ENCODE data around the gene MCF2L. TPM values are rescaled to one million over a fixed set of nuclear protein-coding genes. Genes with fewer than 3 reads are reported as not detected.

MCF2L gene
- total and polyA plus RNA-seq, 9 of the 15 experiments (the other 6 are each of a cell fraction or from before 2014, with no cell fraction given), result 0.05 to 0.25 (median 0.18) TPM; not detected in 5

DNA sequence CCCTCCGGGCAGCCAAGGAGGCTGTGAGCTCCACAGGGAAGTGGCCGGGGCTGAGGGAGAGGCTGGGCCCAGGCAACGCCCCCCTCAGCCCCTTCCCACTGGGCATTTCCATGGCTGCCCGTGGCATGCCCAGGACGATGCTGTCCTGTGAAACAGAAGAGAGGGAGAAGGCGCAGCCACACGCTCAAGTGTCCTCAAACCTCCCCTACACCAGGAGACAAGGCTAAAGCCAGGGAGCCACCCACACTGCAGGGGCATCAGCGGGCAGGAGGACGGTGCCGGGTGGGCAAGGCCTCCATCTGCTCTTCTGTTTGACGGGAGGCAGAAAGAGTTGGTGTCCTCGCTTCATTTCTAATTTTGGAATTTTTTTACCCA is 175.2 kb downstream of the MCF2L start:
- Histone ChIP-seq H4K20me1 (replicated peaks; ENCODE audit: control insufficient read depth, insufficient read depth, low read length) (no peaks in the 10 kb centered on the region), H3K9ac (ENCODE audit: insufficient read depth in 1 of 2, low read depth in 2 of 2, low read length in 2 of 2) (no peak overlapping the region), H3K9me1 (ENCODE audit: control insufficient read depth, insufficient read depth, low read length) (no peaks in the 10 kb centered on the region), H3K36me3 (ENCODE audit: control insufficient read depth, insufficient read depth, low read length) (no peaks in the 10 kb centered on the region), H2AFZ (ENCODE audit: low read depth, low read length) (no peak overlapping the region), H3K4me1 (replicated peaks in 1 of 2; ENCODE audit: control insufficient read depth in 2 of 2, insufficient read depth in 2 of 2, low read length in 2 of 2) (peaks cover under 1 to 19% of the 10 kb centered on the region in 2 experiments; a peak in 3 of 5 replicates), H3K79me2 (ENCODE audit: control insufficient read depth, insufficient read depth, low read length) (no peaks in the 10 kb centered on the region), H3K9me3 (replicated peaks; ENCODE audit: control insufficient read depth, insufficient read depth, low read depth, low read length) (no peaks in the 10 kb centered on the region), H3K27me3 (ENCODE audit: control insufficient read depth in 2 of 2, insufficient read depth in 2 of 2, low read length in 2 of 2) (peaks cover 19 to 40% of the 10 kb centered on the region in 2 experiments; a peak in 4 of 5 replicates), H3K27ac (ENCODE audit: extremely low read depth, low read depth, low read length) (no peak overlapping the region), H3K4me2 (ENCODE audit: insufficient read depth, low read length) (no peak overlapping the region), H3K4me3 (no peak overlapping the region)
- no peak for FAIRE-seq
- DNase-seq (ENCODE audit: extremely low read depth in 1 of 4, low spot score in 3 of 4), result no peak
- intact Hi-C loops (cut with micrococcal nuclease) (no loop called here), in situ Hi-C loops (cut with MboI) (no loop called here)
- ChIA-PET POLR2A (no interaction called here), CTCF (ENCODE audit: low intra/inter-chr PET ratio) (no interaction called here)
- BruUV-seq (replicated peaks), result no TSS peak
- no peak for ATAC-seq
- 2% methylated on average over 11 of the region's 12 CpGs for WGBS (ENCODE audit: insufficient coverage, low coverage, missing lambda C conversion rate)
- no peak for TF ChIP-seq CBFA2T2 (conservative IDR thresholded peaks at IDR 0.05)
- TF ChIP-seq ZNF324 (CRISPR knock-in tag; IDR thresholded peaks at IDR 0.05), result no peak
- TF ChIP-seq RB1 (IDR thresholded peaks at IDR 0.05; ENCODE audit: low read depth), result no peak
- no peak for TF ChIP-seq KAT7 (CRISPR knock-in tag; IDR thresholded peaks at IDR 0.05; ENCODE audit: borderline replicate concordance)
- no peak for TF ChIP-seq C11orf30 (IDR thresholded peaks at IDR 0.05; ENCODE audit: low read depth)
- no peak for TF ChIP-seq ZNF274 (IDR thresholded peaks at IDR 0.05; ENCODE audit: borderline replicate concordance, low read depth, low read length)
- no peak for TF ChIP-seq ATF3 (IDR thresholded peaks at IDR 0.05)
- no peak for TF ChIP-seq ATF3 (CRISPR knock-in tag; conservative IDR thresholded peaks at IDR 0.05)
- TF ChIP-seq SIX5 (IDR thresholded peaks at IDR 0.05; ENCODE audit: borderline replicate concordance in 1 of 2, insufficient read depth in 1 of 2, low read depth in 1 of 2, low read length in 2 of 2), result no peak
- TF ChIP-seq FOSL1 (tag; conservative IDR thresholded peaks at IDR 0.05), result no peak
- TF ChIP-seq OTX1 (CRISPR knock-in tag; IDR thresholded peaks at IDR 0.05), result no peak
- TF ChIP-seq TEAD1 (CRISPR knock-in tag; IDR thresholded peaks at IDR 0.05), result no peak
- TF ChIP-seq PPARD (CRISPR knock-in tag; IDR thresholded peaks at IDR 0.05), result no peak
- no peak for TF ChIP-seq MTF1 (CRISPR knock-in tag; IDR thresholded peaks at IDR 0.05; ENCODE audit: borderline replicate concordance)
- no peak for TF ChIP-seq ZNF592 (IDR thresholded peaks at IDR 0.05)
- no peak for TF ChIP-seq EZH2 (IDR thresholded peaks at IDR 0.05; ENCODE audit: borderline replicate concordance, low read depth, low read length)

Data from K562 (cell line).